Measurements from ENCODE around the gene NAV2. TPM values are rescaled to one million over a fixed set of nuclear protein-coding genes. Genes with fewer than 3 reads are reported as not detected.

NAV2 gene
- total and polyA plus RNA-seq, 2 donors, result 2.0 to 5.8 TPM

- H3K4me1 ChIP-seq (ENCODE audit: control insufficient read depth in 2 of 2, insufficient read depth in 2 of 2, low read length in 2 of 2), result no peaks in the 10 kb centered on the region
- no peaks in the 10 kb centered on the region for H3K36me3 ChIP-seq (ENCODE audit: control insufficient read depth in 2 of 2, insufficient read depth in 2 of 2, low read length in 1 of 2)
- no peak for DNase-seq (ENCODE audit: low read depth in 6 of 9, low spot score in 9 of 9)
- WGBS, result 90% methylated on average over 3 of the region's 3 CpGs
- H3K27me3 ChIP-seq (ENCODE audit: control insufficient read depth in 2 of 2, insufficient read depth in 1 of 2, low read length in 1 of 2), result peaks cover 25 to 47% of the 10 kb centered on the region in 2 donors
- H3K27ac ChIP-seq (ENCODE audit: low read depth in 1 of 2, low read length in 1 of 2), result no peak overlapping the region
- peaks cover 0 to 3% of the 10 kb centered on the region in 2 donors for H3K9me3 ChIP-seq (ENCODE audit: control insufficient read depth in 2 of 2, insufficient read depth in 1 of 2, low read length in 1 of 2)
- H3K4me3 ChIP-seq (ENCODE audit: low read length in 2 of 2), result no peak overlapping the region
These were observed 62.4 kb downstream of the NAV2 start for GRCh38 chr11:19774817-19775580.

DNA sequence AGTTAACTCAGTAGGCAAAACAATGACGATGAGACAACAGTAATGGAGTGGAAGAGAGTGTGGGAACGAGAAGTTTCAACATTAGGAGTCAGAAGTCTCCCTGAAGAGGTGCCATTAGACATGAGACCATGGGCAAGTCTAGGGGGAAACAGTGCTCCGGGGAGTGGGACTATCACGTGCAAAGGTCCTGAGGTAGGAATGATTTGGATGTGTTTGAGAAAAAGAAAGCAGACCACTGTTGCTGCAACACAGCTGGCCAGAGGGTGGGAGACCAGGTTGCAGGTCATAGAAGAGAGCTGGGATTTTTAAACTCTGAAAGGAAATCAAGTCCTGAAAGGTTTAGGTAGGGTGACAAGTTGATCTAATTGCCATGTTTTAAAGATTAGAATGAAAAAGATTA, 63.0 kb downstream of the NAV2 start:
- Histone ChIP-seq H3K9me3 (ENCODE audit: control insufficient read depth in 2 of 2, insufficient read depth in 1 of 2, low read length in 1 of 2) (peaks cover 0 to 3% of the 10 kb centered on the region in 2 donors), H3K36me3 (ENCODE audit: control insufficient read depth in 2 of 2, insufficient read depth in 2 of 2, low read length in 1 of 2) (no peaks in the 10 kb centered on the region), H3K27ac (ENCODE audit: low read depth in 1 of 2, low read length in 1 of 2) (no peak overlapping the region), H3K27me3 (ENCODE audit: control insufficient read depth in 2 of 2, insufficient read depth in 1 of 2, low read length in 1 of 2) (peaks cover 25 to 49% of the 10 kb centered on the region in 2 donors), H3K4me3 (ENCODE audit: low read length in 2 of 2) (no peak overlapping the region), H3K4me1 (ENCODE audit: control insufficient read depth in 2 of 2, insufficient read depth in 2 of 2, low read length in 2 of 2) (no peaks in the 10 kb centered on the region)
- no peak for DNase-seq (ENCODE audit: low read depth in 6 of 9, low spot score in 9 of 9)
- WGBS, result 84% methylated on average over 4 of the region's 4 CpGs

DNA sequence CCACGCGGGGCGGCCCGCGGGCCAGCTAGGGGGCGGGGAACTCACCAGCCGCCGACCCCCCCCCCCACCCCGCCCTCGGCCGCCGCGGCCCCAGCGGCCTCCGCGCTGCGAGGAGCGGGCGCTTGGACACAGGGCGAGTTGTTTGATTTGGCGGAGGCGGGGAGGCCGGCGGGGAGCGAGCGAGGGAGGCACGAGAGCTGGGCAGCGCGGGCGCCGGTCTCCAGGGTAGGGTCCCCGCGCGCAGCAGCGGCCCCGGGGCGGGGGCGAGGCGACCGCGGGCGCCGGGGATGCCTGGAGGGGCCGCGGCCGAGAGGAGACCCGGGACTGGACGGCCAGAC, 64.4 kb downstream of the NAV2 start:
- Histone ChIP-seq H3K4me1 (ENCODE audit: control insufficient read depth in 2 of 2, insufficient read depth in 2 of 2, low read length in 2 of 2) (no peaks in the 10 kb centered on the region), H3K4me3 (ENCODE audit: low read length in 2 of 2) (peak overlapping the region; percentile 16 to 24), H3K36me3 (ENCODE audit: control insufficient read depth in 2 of 2, insufficient read depth in 2 of 2, low read length in 1 of 2) (no peaks in the 10 kb centered on the region), H3K9me3 (ENCODE audit: control insufficient read depth in 2 of 2, insufficient read depth in 1 of 2, low read length in 1 of 2) (peaks cover 0 to 3% of the 10 kb centered on the region in 2 donors), H3K27me3 (ENCODE audit: control insufficient read depth in 2 of 2, insufficient read depth in 1 of 2, low read length in 1 of 2) (peaks cover 25 to 46% of the 10 kb centered on the region in 2 donors), H3K27ac (ENCODE audit: low read depth in 1 of 2, low read length in 1 of 2) (no peak overlapping the region)
- no peak for DNase-seq (ENCODE audit: low read depth in 6 of 9, low spot score in 9 of 9)
- WGBS, result 3% methylated on average over 48 of the region's 48 CpGs

- H3K4me1 ChIP-seq (ENCODE audit: control insufficient read depth in 2 of 2, insufficient read depth in 2 of 2, low read length in 2 of 2), result no peaks in the 10 kb centered on the region
- peaks cover 0 to 3% of the 10 kb centered on the region in 2 donors for H3K9me3 ChIP-seq (ENCODE audit: control insufficient read depth in 2 of 2, insufficient read depth in 1 of 2, low read length in 1 of 2)
- 8% methylated on average over 29 of the region's 29 CpGs for WGBS
- H3K4me3 ChIP-seq (ENCODE audit: low read length in 2 of 2), result peak overlapping the region; percentile 16 to 24
- no peak overlapping the region for H3K27ac ChIP-seq (ENCODE audit: low read depth in 1 of 2, low read length in 1 of 2)
- peaks cover 25 to 45% of the 10 kb centered on the region in 2 donors for H3K27me3 ChIP-seq (ENCODE audit: control insufficient read depth in 2 of 2, insufficient read depth in 1 of 2, low read length in 1 of 2)
- H3K36me3 ChIP-seq (ENCODE audit: control insufficient read depth in 2 of 2, insufficient read depth in 2 of 2, low read length in 1 of 2), result no peaks in the 10 kb centered on the region
- peak in 1 of 9 donors; percentile 22 for DNase-seq (ENCODE audit: low read depth in 6 of 9, low spot score in 9 of 9)
These were observed 64.9 kb downstream of the NAV2 start for GRCh38 chr11:19777377-19778102.

- Histone ChIP-seq H3K4me3 (ENCODE audit: low read length in 2 of 2) (no peak overlapping the region), H3K9me3 (ENCODE audit: control insufficient read depth in 2 of 2, insufficient read depth in 1 of 2, low read length in 1 of 2) (peaks cover 0 to 3% of the 10 kb centered on the region in 2 donors), H3K27ac (ENCODE audit: low read depth in 1 of 2, low read length in 1 of 2) (no peak overlapping the region), H3K36me3 (ENCODE audit: control insufficient read depth in 2 of 2, insufficient read depth in 2 of 2, low read length in 1 of 2) (no peaks in the 10 kb centered on the region), H3K27me3 (ENCODE audit: control insufficient read depth in 2 of 2, insufficient read depth in 1 of 2, low read length in 1 of 2) (peaks cover 25 to 44% of the 10 kb centered on the region in 2 donors), H3K4me1 (ENCODE audit: control insufficient read depth in 2 of 2, insufficient read depth in 2 of 2, low read length in 2 of 2) (no peaks in the 10 kb centered on the region)
- DNase-seq (ENCODE audit: low read depth in 6 of 9, low spot score in 9 of 9), result no peak
- WGBS, result 85% methylated on average over 2 of the region's 2 CpGs
These were observed 67.1 kb downstream of the NAV2 start for GRCh38 chr11:19779740-19780139.

- peaks cover 25 to 32% of the 10 kb centered on the region in 2 donors for H3K27me3 ChIP-seq (ENCODE audit: control insufficient read depth in 2 of 2, insufficient read depth in 1 of 2, low read length in 1 of 2)
- H3K27ac ChIP-seq (ENCODE audit: low read depth in 1 of 2, low read length in 1 of 2), result no peak overlapping the region
- no peak overlapping the region for H3K4me3 ChIP-seq (ENCODE audit: low read length in 2 of 2)
- H3K36me3 ChIP-seq (ENCODE audit: control insufficient read depth in 2 of 2, insufficient read depth in 2 of 2, low read length in 1 of 2), result no peaks in the 10 kb centered on the region
- WGBS, result 100% methylated on average over 1 of the region's 1 CpG
- no peak for DNase-seq (ENCODE audit: low read depth in 6 of 9, low spot score in 9 of 9)
- H3K4me1 ChIP-seq (ENCODE audit: control insufficient read depth in 2 of 2, insufficient read depth in 2 of 2, low read length in 2 of 2), result no peaks in the 10 kb centered on the region
- no peaks in the 10 kb centered on the region for H3K9me3 ChIP-seq (ENCODE audit: control insufficient read depth in 2 of 2, insufficient read depth in 1 of 2, low read length in 1 of 2)
These were observed 68.7 kb downstream of the NAV2 start for GRCh38 chr11:19781351-19781750.

- Histone ChIP-seq H3K27me3 (ENCODE audit: control insufficient read depth in 2 of 2, insufficient read depth in 1 of 2, low read length in 1 of 2) (peaks cover 0 to 1% of the 10 kb centered on the region in 2 donors), H3K4me1 (ENCODE audit: control insufficient read depth in 2 of 2, insufficient read depth in 2 of 2, low read length in 2 of 2) (no peaks in the 10 kb centered on the region), H3K9me3 (ENCODE audit: control insufficient read depth in 2 of 2, insufficient read depth in 1 of 2, low read length in 1 of 2) (no peaks in the 10 kb centered on the region), H3K36me3 (ENCODE audit: control insufficient read depth in 2 of 2, insufficient read depth in 2 of 2, low read length in 1 of 2) (no peaks in the 10 kb centered on the region), H3K4me3 (ENCODE audit: low read length in 2 of 2) (no peak overlapping the region), H3K27ac (ENCODE audit: low read depth in 1 of 2, low read length in 1 of 2) (no peak overlapping the region)
- WGBS, result 94% methylated on average over 2 of the region's 2 CpGs
- no peak for DNase-seq (ENCODE audit: low read depth in 6 of 9, low spot score in 9 of 9)
These were observed 72.6 kb downstream of the NAV2 start for GRCh38 chr11:19785265-19785664.

- Histone ChIP-seq H3K4me1 (ENCODE audit: control insufficient read depth in 2 of 2, insufficient read depth in 2 of 2, low read length in 2 of 2) (no peaks in the 10 kb centered on the region), H3K27me3 (ENCODE audit: control insufficient read depth in 2 of 2, insufficient read depth in 1 of 2, low read length in 1 of 2) (no peaks in the 10 kb centered on the region), H3K27ac (ENCODE audit: low read depth in 1 of 2, low read length in 1 of 2) (no peak overlapping the region), H3K9me3 (ENCODE audit: control insufficient read depth in 2 of 2, insufficient read depth in 1 of 2, low read length in 1 of 2) (no peaks in the 10 kb centered on the region), H3K4me3 (ENCODE audit: low read length in 2 of 2) (no peak overlapping the region), H3K36me3 (ENCODE audit: control insufficient read depth in 2 of 2, insufficient read depth in 2 of 2, low read length in 1 of 2) (no peaks in the 10 kb centered on the region)
- no peak for DNase-seq (ENCODE audit: low read depth in 6 of 9, low spot score in 9 of 9)
- 94% methylated on average over 2 of the region's 2 CpGs for WGBS
These were observed 74.0 kb downstream of the NAV2 start for GRCh38 chr11:19786644-19787043.

DNA sequence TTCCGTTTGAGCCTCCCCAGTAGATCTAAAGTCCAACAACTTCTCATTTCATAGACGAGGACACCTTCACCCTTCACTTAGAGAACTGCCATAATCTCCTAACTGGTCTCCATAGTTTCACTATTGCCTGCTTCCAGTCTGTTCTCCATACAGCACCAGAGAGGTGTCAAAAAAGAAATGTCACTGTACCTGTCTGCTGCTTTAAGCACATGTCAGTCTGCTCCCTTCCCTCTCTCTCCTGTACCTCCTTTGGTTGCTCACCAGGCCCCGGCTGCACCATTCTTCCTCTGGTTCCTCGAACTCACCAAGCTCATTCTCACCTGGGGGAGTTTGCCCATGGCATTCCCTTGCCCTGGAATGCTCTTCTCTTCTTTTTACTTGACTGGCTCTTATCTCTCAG, 75.8 kb downstream of the NAV2 start:
- Histone ChIP-seq H3K4me3 (ENCODE audit: low read length in 2 of 2) (no peak overlapping the region), H3K4me1 (ENCODE audit: control insufficient read depth in 2 of 2, insufficient read depth in 2 of 2, low read length in 2 of 2) (no peaks in the 10 kb centered on the region), H3K27ac (ENCODE audit: low read depth in 1 of 2, low read length in 1 of 2) (no peak overlapping the region), H3K27me3 (ENCODE audit: control insufficient read depth in 2 of 2, insufficient read depth in 1 of 2, low read length in 1 of 2) (no peaks in the 10 kb centered on the region), H3K36me3 (ENCODE audit: control insufficient read depth in 2 of 2, insufficient read depth in 2 of 2, low read length in 1 of 2) (no peaks in the 10 kb centered on the region), H3K9me3 (ENCODE audit: control insufficient read depth in 2 of 2, insufficient read depth in 1 of 2, low read length in 1 of 2) (no peaks in the 10 kb centered on the region)
- no peak for DNase-seq (ENCODE audit: low read depth in 6 of 9, low spot score in 9 of 9)
- 92% methylated on average over 4 of the region's 4 CpGs for WGBS

Measured in thymus (tissue), 11 donors.